ENCODE data around the gene HECW1.
"Not testable (repeated sequence)": the region's sequence is repeated elsewhere in the genome, so short reads cannot be mapped to it uniquely, and the experiment has no call there.

Gene HECW1

GRCh38 chr7:43195256-43195655, 82.8 kb downstream of the HECW1 start:
- Mint-ChIP-seq H3K9me3 (no peaks in the 10 kb centered on the region), H3K27ac (no peak overlapping the region), H3K4me3 (no peak overlapping the region), H3K27me3 (no peaks in the 10 kb centered on the region), H3K4me1 (ENCODE audit: low read depth) (no peaks in the 10 kb centered on the region), H3K36me3 (ENCODE audit: low read depth) (no peaks in the 10 kb centered on the region)
- intact Hi-C loops (cut with micrococcal nuclease) = no loop called here

- no peak overlapping the region for H3K27ac Mint-ChIP-seq
- intact Hi-C loops (cut with micrococcal nuclease) = no loop called here
- no peak overlapping the region for H3K4me3 Mint-ChIP-seq
- no peaks in the 10 kb centered on the region for H3K36me3 Mint-ChIP-seq (ENCODE audit: low read depth)
- no peaks in the 10 kb centered on the region for H3K27me3 Mint-ChIP-seq
- no peaks in the 10 kb centered on the region for H3K9me3 Mint-ChIP-seq
- H3K4me1 Mint-ChIP-seq (ENCODE audit: low read depth) = no peaks in the 10 kb centered on the region
These were observed 83.3 kb downstream of the HECW1 start for GRCh38 chr7:43195768-43196167.

GRCh38 chr7:43196379-43196778, 83.9 kb downstream of the HECW1 start:
- intact Hi-C loops (cut with micrococcal nuclease) = no loop called here
- Mint-ChIP-seq H3K9me3 (no peaks in the 10 kb centered on the region), H3K27me3 (no peaks in the 10 kb centered on the region), H3K4me3 (no peak overlapping the region), H3K36me3 (ENCODE audit: low read depth) (no peaks in the 10 kb centered on the region), H3K27ac (no peak overlapping the region), H3K4me1 (ENCODE audit: low read depth) (no peaks in the 10 kb centered on the region)

- no peaks in the 10 kb centered on the region for H3K27me3 Mint-ChIP-seq
- no peaks in the 10 kb centered on the region for H3K36me3 Mint-ChIP-seq (ENCODE audit: low read depth)
- H3K27ac Mint-ChIP-seq = no peak overlapping the region
- intact Hi-C loops (cut with micrococcal nuclease) = no loop called here
- H3K9me3 Mint-ChIP-seq = no peaks in the 10 kb centered on the region
- H3K4me3 Mint-ChIP-seq = no peak overlapping the region
- no peaks in the 10 kb centered on the region for H3K4me1 Mint-ChIP-seq (ENCODE audit: low read depth)
These were observed 85.6 kb downstream of the HECW1 start for GRCh38 chr7:43198016-43198415.

GRCh38 chr7:43198599-43199090, 86.2 kb downstream of the HECW1 start:
- Mint-ChIP-seq H3K4me1 (ENCODE audit: low read depth) (no peaks in the 10 kb centered on the region), H3K4me3 (no peak overlapping the region), H3K36me3 (ENCODE audit: low read depth) (no peaks in the 10 kb centered on the region), H3K9me3 (no peaks in the 10 kb centered on the region), H3K27ac (no peak overlapping the region), H3K27me3 (no peaks in the 10 kb centered on the region)
- intact Hi-C loops (cut with micrococcal nuclease) = no loop called here

- no peaks in the 10 kb centered on the region for H3K27me3 Mint-ChIP-seq
- no peak overlapping the region for H3K4me3 Mint-ChIP-seq
- intact Hi-C loops (cut with micrococcal nuclease) = no loop called here
- H3K36me3 Mint-ChIP-seq (ENCODE audit: low read depth) = no peaks in the 10 kb centered on the region
- no peaks in the 10 kb centered on the region for H3K9me3 Mint-ChIP-seq
- H3K27ac Mint-ChIP-seq = no peak overlapping the region
- no peaks in the 10 kb centered on the region for H3K4me1 Mint-ChIP-seq (ENCODE audit: low read depth)
These were observed 87.1 kb downstream of the HECW1 start for GRCh38 chr7:43199371-43200160.

GRCh38 chr7:43201912-43202311, 89.5 kb downstream of the HECW1 start:
- intact Hi-C loops (cut with micrococcal nuclease) = no loop called here
- H3K4me1 Mint-ChIP-seq (ENCODE audit: low read depth) = no peaks in the 10 kb centered on the region
- H3K4me3 Mint-ChIP-seq = no peak overlapping the region
- H3K27ac Mint-ChIP-seq = no peak overlapping the region
- H3K9me3 Mint-ChIP-seq = no peaks in the 10 kb centered on the region
- no peaks in the 10 kb centered on the region for H3K27me3 Mint-ChIP-seq
- no peaks in the 10 kb centered on the region for H3K36me3 Mint-ChIP-seq (ENCODE audit: low read depth)

GRCh38 chr7:43204081-43204480, 91.6 kb downstream of the HECW1 start:
- Mint-ChIP-seq H3K9me3 (no peaks in the 10 kb centered on the region), H3K4me1 (ENCODE audit: low read depth) (no peaks in the 10 kb centered on the region), H3K36me3 (ENCODE audit: low read depth) (no peaks in the 10 kb centered on the region), H3K27ac (no peak overlapping the region), H3K27me3 (peaks cover 1% of the 10 kb centered on the region), H3K4me3 (no peak overlapping the region)
- intact Hi-C loops (cut with micrococcal nuclease) = no loop called here

- Mint-ChIP-seq H3K27ac (no peak overlapping the region), H3K9me3 (no peaks in the 10 kb centered on the region), H3K36me3 (ENCODE audit: low read depth) (no peaks in the 10 kb centered on the region), H3K27me3 (peaks cover 1% of the 10 kb centered on the region), H3K4me1 (ENCODE audit: low read depth) (no peaks in the 10 kb centered on the region), H3K4me3 (no peak overlapping the region)
- intact Hi-C loops (cut with micrococcal nuclease) = no loop called here
These were observed 92.8 kb downstream of the HECW1 start for GRCh38 chr7:43205171-43205795.

- intact Hi-C loops (cut with micrococcal nuclease) = no loop called here
- Mint-ChIP-seq H3K4me1 (ENCODE audit: low read depth) (no peaks in the 10 kb centered on the region), H3K36me3 (ENCODE audit: low read depth) (no peaks in the 10 kb centered on the region), H3K4me3 (no peak overlapping the region), H3K9me3 (no peaks in the 10 kb centered on the region), H3K27me3 (peaks cover 1% of the 10 kb centered on the region), H3K27ac (no peak overlapping the region)
These were observed 95.8 kb downstream of the HECW1 start for GRCh38 chr7:43208242-43208641.

GRCh38 chr7:43210539-43210938, 98.1 kb downstream of the HECW1 start:
- H3K4me1 Mint-ChIP-seq (ENCODE audit: low read depth); intact Hi-C loops (cut with micrococcal nuclease); H3K27ac Mint-ChIP-seq; H3K9me3 Mint-ChIP-seq; H3K4me3 Mint-ChIP-seq; H3K27me3 Mint-ChIP-seq; H3K36me3 Mint-ChIP-seq (ENCODE audit: low read depth): not testable (repeated sequence)

GRCh38 chr7:43211286-43211685, 98.8 kb downstream of the HECW1 start:
- H3K4me3 Mint-ChIP-seq = no peak overlapping the region
- H3K9me3 Mint-ChIP-seq = no peaks in the 10 kb centered on the region
- no peaks in the 10 kb centered on the region for H3K4me1 Mint-ChIP-seq (ENCODE audit: low read depth)
- intact Hi-C loops (cut with micrococcal nuclease) = no loop called here
- H3K36me3 Mint-ChIP-seq (ENCODE audit: low read depth) = no peaks in the 10 kb centered on the region
- H3K27ac Mint-ChIP-seq = no peak overlapping the region
- H3K27me3 Mint-ChIP-seq = peaks cover 6% of the 10 kb centered on the region

GRCh38 chr7:43211693-43212092, 99.2 kb downstream of the HECW1 start:
- Mint-ChIP-seq H3K9me3 (no peaks in the 10 kb centered on the region), H3K4me3 (no peak overlapping the region), H3K27ac (no peak overlapping the region), H3K4me1 (ENCODE audit: low read depth) (no peaks in the 10 kb centered on the region), H3K36me3 (ENCODE audit: low read depth) (no peaks in the 10 kb centered on the region), H3K27me3 (peaks cover 6% of the 10 kb centered on the region)
- intact Hi-C loops (cut with micrococcal nuclease) = no loop called here

GRCh38 chr7:43212921-43213320, 100.5 kb downstream of the HECW1 start:
- Mint-ChIP-seq H3K27ac (no peak overlapping the region), H3K4me3 (no peak overlapping the region), H3K4me1 (ENCODE audit: low read depth) (no peaks in the 10 kb centered on the region), H3K27me3 (peaks cover 6% of the 10 kb centered on the region), H3K36me3 (ENCODE audit: low read depth) (no peaks in the 10 kb centered on the region), H3K9me3 (no peaks in the 10 kb centered on the region)
- intact Hi-C loops (cut with micrococcal nuclease) = no loop called here

GRCh38 chr7:43215061-43215460, 102.6 kb downstream of the HECW1 start:
- Mint-ChIP-seq H3K4me3 (no peak overlapping the region), H3K4me1 (ENCODE audit: low read depth) (no peaks in the 10 kb centered on the region), H3K27me3 (peaks cover 4% of the 10 kb centered on the region), H3K9me3 (no peaks in the 10 kb centered on the region), H3K27ac (no peak overlapping the region), H3K36me3 (ENCODE audit: low read depth) (no peaks in the 10 kb centered on the region)
- intact Hi-C loops (cut with micrococcal nuclease) = no loop called here

Measured in dendritic cell treated with granulocyte-macrophage colony-stimulating factor and Interleukin-4, amounts not matched to agents 40 ng/mL and 50 ng/mL, for 4 days (primary cell).